Measurements from ENCODE around the gene COA3. TPM values are rescaled to one million over a fixed set of nuclear protein-coding genes. Genes with fewer than 3 reads are reported as not detected.

The COA3 gene
- total RNA-seq, 2 experiments from 2014 or later: 4.0 to 4.5 TPM

GRCh38 chr17:42767512-42767911, 31.0 kb downstream of the COA3 start:
- peaks cover 6% of the 10 kb centered on the region for H3K36me3 Mint-ChIP-seq (ENCODE audit: low read depth)
- Histone ChIP-seq H3K27ac (ENCODE audit: low read depth in 1 of 2, low read length in 2 of 2) (no peak overlapping the region), H3K4me1 (ENCODE audit: insufficient read depth, low read length) (peaks cover 3% of the 10 kb centered on the region), H3K9me3 (ENCODE audit: control insufficient read depth in 1 of 2, insufficient read depth in 1 of 2, low read length in 2 of 2) (no peaks in the 10 kb centered on the region), H3K27me3 (ENCODE audit: control insufficient read depth in 1 of 2, insufficient read depth in 2 of 2, low read length in 2 of 2) (peaks cover 13 to 17% of the 10 kb centered on the region in 2 experiments), H3K36me3 (ENCODE audit: insufficient read depth, low read length) (no peaks in the 10 kb centered on the region), H3K4me3 (ENCODE audit: low read length) (no peak overlapping the region)
- intact Hi-C loops (cut with DNase I, micrococcal nuclease): no loop called here
- H3K27ac Mint-ChIP-seq: no peak overlapping the region
- no peak for TF ChIP-seq CTCF (IDR thresholded peaks at IDR 0.05)
- ChIA-PET POLR2A (no interaction called here), CTCF (no interaction called here)
- peaks cover 42% of the 10 kb centered on the region for H3K27me3 Mint-ChIP-seq
- no peak overlapping the region for H3K4me3 Mint-ChIP-seq
- H3K4me1 Mint-ChIP-seq (ENCODE audit: low read depth): peaks cover 8% of the 10 kb centered on the region
- ATAC-seq (ENCODE audit: poor library complexity) (no peak), DNase-seq (no peak)
- no peaks in the 10 kb centered on the region for H3K9me3 Mint-ChIP-seq

GRCh38 chr17:42766124-42766523, 32.4 kb downstream of the COA3 start:
- ATAC-seq (ENCODE audit: poor library complexity): no peak
- Histone ChIP-seq H3K4me3 (ENCODE audit: low read length) (no peak overlapping the region), H3K27ac (ENCODE audit: low read depth in 1 of 2, low read length in 2 of 2) (no peak overlapping the region), H3K36me3 (ENCODE audit: insufficient read depth, low read length) (no peaks in the 10 kb centered on the region), H3K9me3 (ENCODE audit: control insufficient read depth in 1 of 2, insufficient read depth in 1 of 2, low read length in 2 of 2) (peaks cover 0 to 6% of the 10 kb centered on the region in 2 experiments), H3K27me3 (ENCODE audit: control insufficient read depth in 1 of 2, insufficient read depth in 2 of 2, low read length in 2 of 2) (peaks cover 27 to 30% of the 10 kb centered on the region in 2 experiments), H3K4me1 (ENCODE audit: insufficient read depth, low read length) (peaks cover 8% of the 10 kb centered on the region)
- POLR2A ChIA-PET: no interaction called here
- no peaks in the 10 kb centered on the region for H3K36me3 Mint-ChIP-seq (ENCODE audit: low read depth)
- CTCF ChIA-PET: no interaction called here
- TF ChIP-seq CTCF (IDR thresholded peaks at IDR 0.05): no peak
- H3K4me1 Mint-ChIP-seq (ENCODE audit: low read depth): peaks cover 5% of the 10 kb centered on the region
- H3K9me3 Mint-ChIP-seq: no peaks in the 10 kb centered on the region
- intact Hi-C loops (cut with DNase I, micrococcal nuclease): no loop called here
- DNase-seq: no peak
- H3K4me3 Mint-ChIP-seq: no peak overlapping the region
- no peak overlapping the region for H3K27ac Mint-ChIP-seq
- peaks cover 52% of the 10 kb centered on the region for H3K27me3 Mint-ChIP-seq

GRCh38 chr17:42761638-42762037, 36.9 kb downstream of the COA3 start:
- H3K9me3 Mint-ChIP-seq: no peaks in the 10 kb centered on the region
- H3K27ac Mint-ChIP-seq: no peak overlapping the region
- Histone ChIP-seq H3K4me3 (ENCODE audit: low read length) (peak overlapping the region; percentile 10), H3K27ac (ENCODE audit: low read depth in 1 of 2, low read length in 2 of 2) (no peak overlapping the region), H3K9me3 (ENCODE audit: control insufficient read depth in 1 of 2, insufficient read depth in 1 of 2, low read length in 2 of 2) (peaks cover 0 to 11% of the 10 kb centered on the region in 2 experiments), H3K27me3 (ENCODE audit: control insufficient read depth in 1 of 2, insufficient read depth in 2 of 2, low read length in 2 of 2) (peaks cover 47 to 49% of the 10 kb centered on the region in 2 experiments), H3K4me1 (ENCODE audit: insufficient read depth, low read length) (peaks cover 15% of the 10 kb centered on the region), H3K36me3 (ENCODE audit: insufficient read depth, low read length) (no peaks in the 10 kb centered on the region)
- peaks cover 74% of the 10 kb centered on the region for H3K27me3 Mint-ChIP-seq
- no peak for TF ChIP-seq CTCF (IDR thresholded peaks at IDR 0.05)
- DNase-seq: no peak
- H3K36me3 Mint-ChIP-seq (ENCODE audit: low read depth): no peaks in the 10 kb centered on the region
- intact Hi-C loops (cut with DNase I, micrococcal nuclease): no loop called here
- ChIA-PET POLR2A (interaction anchor here (0.7 to 1.4 kb wide), 4 partner anchors 11 to 451 kb away, joined by 3 to 4 read pairs (median 4); partner anchors contain the start of genes VPS25 and WNK4), CTCF (no interaction called here)
- no peak for ATAC-seq (ENCODE audit: poor library complexity)
- H3K4me3 Mint-ChIP-seq: peak overlapping the region; percentile 27
- peaks cover 9% of the 10 kb centered on the region for H3K4me1 Mint-ChIP-seq (ENCODE audit: low read depth)

All from CD4-positive, alpha-beta T cell (primary cell).